Esophagus muscularis mucosa (tissue), 4 donors: ENCODE measurements around the gene GATA3. TPM values are rescaled to one million over a fixed set of nuclear protein-coding genes. Genes with fewer than 3 reads are reported as not detected.

ENCODE experiments used
- DNase-seq: peaks from one replicate; pipeline ENCODE4 v3.0.0-alpha.2; 2017; ENCODE audit errors: extremely low spot score
- H3K27ac ChIP-seq, 4 donors: fragments of 200-600 bp; sonication (generic); replicated peaks in 1 of 4; 1 replicate in 3 of 4; 2 replicates in 1 of 4; pipeline ENCODE4 v1.5.1; 2016 to 2019; ENCODE audit warnings: mild to moderate bottlenecking in 1 of 4
- H3K27me3 ChIP-seq, 4 donors: fragments of 200-600 bp; sonication (generic); one replicate each; pipeline versions ENCODE4 v1.5.1 to v1.6.0; 2016 to 2019
- H3K36me3 ChIP-seq, 4 donors: fragments of 200-600 bp; sonication (generic); one replicate each; pipeline ENCODE4 v1.5.1; 2016 to 2019
- H3K4me1 ChIP-seq, 4 donors: fragments of 200-600 bp; sonication (generic); one replicate each; pipeline ENCODE4 v1.5.1; 2016 to 2019
- H3K4me3 ChIP-seq, 4 donors: fragments of 200-600 bp; sonication (generic); 1 replicate in 2 of 4; 2 replicates in 2 of 4; pipeline ENCODE4 v1.5.1; 2016 to 2019; ENCODE audit warnings: mild to moderate bottlenecking in 4 of 4, moderate library complexity in 1 of 4
- H3K9me3 ChIP-seq, 4 donors: fragments of 200-600 bp; sonication (generic); 1 replicate in 3 of 4; 2 replicates in 1 of 4; pipeline ENCODE4 v1.5.1; 2016 to 2019
- EP300 ChIP-seq: sonication (generic); formaldehyde crosslinking; IDR thresholded peaks from one replicate; pipeline ENCODE4 v1.6.1; 2017; ENCODE audit warnings: antibody characterized with exemption
- POLR2A ChIP-seq: fragments of 450-650 bp; IDR thresholded peaks from one replicate; pipeline ENCODE4 v1.6.1; 2017; ENCODE audit warnings: antibody characterized with exemption, moderate library complexity, mild to moderate bottlenecking, low read depth
- POLR2AphosphoS5 ChIP-seq, 2 donors: sonication (generic); formaldehyde crosslinking; IDR thresholded peaks; one replicate each; pipeline ENCODE4 v1.6.1; 2017; ENCODE audit warnings: antibody characterized with exemption in 2 of 2
- WGBS: methylation state at CpG from one replicate; pipeline ENCODE4 v1.1.5; 2018; 5-methylcytosine and 5-hydroxymethylcytosine counted together
- intact Hi-C: fragments of 100-400 bp; cut with DNase I; formaldehyde crosslinking; loops from one replicate; pipeline ENCODE4 v1.15.1; 2023
- total RNA-seq, 4 donors: library from RNA; depleted of rRNA; stranded (reverse); fragments of >200 nt; gene quantifications; one replicate each; pipeline versions ENCODE4 v1.1.0 to v1.2.1, GENCODE V29; 2016
- TF ChIP-seq, protein P1 (sequence below), 3 experiments: fragments of 200-600 bp in 2 of 3; fragments of 450-650 bp in 1 of 3; sonication (generic) in 2 of 3; IDR thresholded peaks; one replicate each; pipeline ENCODE4 v1.5.1; 2017 to 2019; ENCODE audit warnings: antibody characterized with exemption in 3 of 3, mild to moderate bottlenecking in 2 of 3, moderate library complexity in 1 of 3

Gene GATA3
- total RNA-seq, 4 donors from 2014 or later: 0.19 to 0.46 (median 0.33) TPM; not detected in 1

- no peak for TF ChIP-seq POLR2AphosphoS5 (IDR thresholded peaks at IDR 0.05)
- no peak for TF ChIP-seq POLR2A
- no peak for TF ChIP-seq EP300
- TF ChIP-seq, protein P1, sequence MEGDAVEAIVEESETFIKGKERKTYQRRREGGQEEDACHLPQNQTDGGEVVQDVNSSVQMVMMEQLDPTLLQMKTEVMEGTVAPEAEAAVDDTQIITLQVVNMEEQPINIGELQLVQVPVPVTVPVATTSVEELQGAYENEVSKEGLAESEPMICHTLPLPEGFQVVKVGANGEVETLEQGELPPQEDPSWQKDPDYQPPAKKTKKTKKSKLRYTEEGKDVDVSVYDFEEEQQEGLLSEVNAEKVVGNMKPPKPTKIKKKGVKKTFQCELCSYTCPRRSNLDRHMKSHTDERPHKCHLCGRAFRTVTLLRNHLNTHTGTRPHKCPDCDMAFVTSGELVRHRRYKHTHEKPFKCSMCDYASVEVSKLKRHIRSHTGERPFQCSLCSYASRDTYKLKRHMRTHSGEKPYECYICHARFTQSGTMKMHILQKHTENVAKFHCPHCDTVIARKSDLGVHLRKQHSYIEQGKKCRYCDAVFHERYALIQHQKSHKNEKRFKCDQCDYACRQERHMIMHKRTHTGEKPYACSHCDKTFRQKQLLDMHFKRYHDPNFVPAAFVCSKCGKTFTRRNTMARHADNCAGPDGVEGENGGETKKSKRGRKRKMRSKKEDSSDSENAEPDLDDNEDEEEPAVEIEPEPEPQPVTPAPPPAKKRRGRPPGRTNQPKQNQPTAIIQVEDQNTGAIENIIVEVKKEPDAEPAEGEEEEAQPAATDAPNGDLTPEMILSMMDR (IDR thresholded peaks at IDR 0.05): no peak
- H3K9me3 ChIP-seq: no peaks in the 10 kb centered on the region
- peaks cover 0 to 96% (median 28%) of the 10 kb centered on the region in 4 donors for H3K27me3 ChIP-seq
- H3K36me3 ChIP-seq: no peaks in the 10 kb centered on the region
- no peak overlapping the region for H3K4me3 ChIP-seq
- WGBS: 26% methylated on average over 15 of the region's 15 CpGs
- no peak for DNase-seq
- intact Hi-C loops: no loop called here
- H3K4me1 ChIP-seq: peaks cover 1 to 25% (median 13%) of the 10 kb centered on the region in 4 donors
- H3K27ac ChIP-seq: no peak overlapping the region
Measured at GRCh38 chr10:8060010-8060703, 5.7 kb downstream of the GATA3 start.

DNA sequence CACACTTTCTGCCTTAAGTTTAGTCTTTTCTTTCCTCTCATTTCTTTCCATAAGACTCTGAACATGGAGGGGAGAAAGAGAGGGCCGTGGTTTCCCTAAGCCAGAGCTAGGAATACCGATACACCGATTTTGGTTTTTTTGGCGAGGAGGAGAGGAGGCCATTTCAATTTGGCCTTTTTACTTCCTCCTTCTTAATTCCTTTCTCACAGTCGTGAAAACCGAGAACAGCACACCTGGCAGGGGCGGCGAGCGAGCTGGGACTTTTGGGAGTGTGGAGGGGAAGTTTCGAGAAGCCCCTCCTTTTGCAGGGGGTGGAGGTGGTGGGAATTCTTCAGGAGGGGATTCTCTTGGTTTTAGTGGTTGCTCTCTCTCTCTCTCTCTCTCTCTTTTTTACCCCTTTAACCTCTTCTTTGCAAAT lies 6.2 kb downstream of the GATA3 start:
- H3K36me3 ChIP-seq: no peaks in the 10 kb centered on the region
- 40% methylated on average over 10 of the region's 10 CpGs for WGBS
- no peak for DNase-seq
- peaks cover 0 to 19% (median 8%) of the 10 kb centered on the region in 4 donors for H3K4me1 ChIP-seq
- H3K4me3 ChIP-seq: no peak overlapping the region
- H3K27me3 ChIP-seq: peaks cover 0 to 93% (median 23%) of the 10 kb centered on the region in 4 donors
- H3K9me3 ChIP-seq: no peaks in the 10 kb centered on the region
- TF ChIP-seq, protein P1 (IDR thresholded peaks at IDR 0.05): no peak
- no peak for TF ChIP-seq POLR2AphosphoS5 (IDR thresholded peaks at IDR 0.05)
- no peak for TF ChIP-seq POLR2A
- TF ChIP-seq EP300: no peak
- H3K27ac ChIP-seq: no peak overlapping the region
- intact Hi-C loops: no loop called here

DNA sequence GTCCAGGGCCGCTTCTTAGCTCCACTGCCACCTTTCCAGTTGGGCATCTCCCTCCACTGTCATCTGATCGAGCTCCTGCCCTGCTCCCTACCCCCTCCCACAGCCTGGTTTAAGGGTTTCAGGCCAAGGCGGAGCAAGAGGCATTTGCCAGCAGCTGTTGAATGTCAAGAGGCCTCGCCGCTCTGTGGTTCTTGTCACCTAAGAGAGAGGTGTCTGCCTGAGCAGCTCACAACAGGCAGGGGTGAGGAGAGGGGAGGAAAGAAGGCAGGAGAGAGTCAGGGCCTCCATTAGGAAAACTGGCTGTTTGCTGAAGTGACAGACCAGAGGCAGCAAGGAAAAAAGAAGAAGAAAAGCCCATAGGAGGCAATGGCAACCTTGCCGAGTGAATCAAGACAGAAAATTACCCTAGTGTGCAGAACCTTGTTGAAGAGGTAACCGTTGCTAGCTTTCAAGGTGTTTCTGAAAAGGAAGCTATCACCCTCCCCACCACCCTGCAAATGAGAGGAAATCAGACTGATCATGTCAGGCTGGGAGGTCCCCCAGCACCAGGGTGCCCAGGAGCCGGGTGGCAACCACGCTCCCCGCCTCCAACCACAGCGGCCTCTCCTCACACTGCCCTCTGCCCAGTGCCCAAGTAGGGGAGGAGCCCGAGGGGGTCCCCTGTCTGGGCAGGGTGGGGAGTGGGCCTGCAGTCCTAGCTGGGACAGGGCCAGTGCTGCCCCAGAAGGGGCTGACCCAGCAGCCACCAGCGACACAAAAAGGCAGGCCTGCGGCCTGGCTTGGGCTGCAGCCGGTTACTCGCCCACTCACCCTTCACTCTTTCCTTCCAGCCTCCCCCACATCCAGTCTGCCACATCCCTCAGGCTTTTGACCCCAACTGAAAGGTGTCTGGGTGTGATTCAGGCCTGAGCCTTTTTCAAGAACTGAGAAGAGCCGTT lies 7.1 kb downstream of the GATA3 start:
- no peaks in the 10 kb centered on the region for H3K9me3 ChIP-seq
- intact Hi-C loops: no loop called here
- TF ChIP-seq POLR2A (no peak), EP300 (no peak), POLR2AphosphoS5 (IDR thresholded peaks at IDR 0.05) (no peak)
- TF ChIP-seq, protein P1 (IDR thresholded peaks at IDR 0.05): no peak
- H3K4me1 ChIP-seq: peaks cover 0 to 14% (median 4%) of the 10 kb centered on the region in 4 donors
- H3K36me3 ChIP-seq: no peaks in the 10 kb centered on the region
- no peak for DNase-seq
- H3K27me3 ChIP-seq: peaks cover 0 to 88% (median 17%) of the 10 kb centered on the region in 4 donors
- H3K4me3 ChIP-seq: no peak overlapping the region
- no peak overlapping the region for H3K27ac ChIP-seq
- WGBS: 58% methylated on average over 16 of the region's 17 CpGs

DNA sequence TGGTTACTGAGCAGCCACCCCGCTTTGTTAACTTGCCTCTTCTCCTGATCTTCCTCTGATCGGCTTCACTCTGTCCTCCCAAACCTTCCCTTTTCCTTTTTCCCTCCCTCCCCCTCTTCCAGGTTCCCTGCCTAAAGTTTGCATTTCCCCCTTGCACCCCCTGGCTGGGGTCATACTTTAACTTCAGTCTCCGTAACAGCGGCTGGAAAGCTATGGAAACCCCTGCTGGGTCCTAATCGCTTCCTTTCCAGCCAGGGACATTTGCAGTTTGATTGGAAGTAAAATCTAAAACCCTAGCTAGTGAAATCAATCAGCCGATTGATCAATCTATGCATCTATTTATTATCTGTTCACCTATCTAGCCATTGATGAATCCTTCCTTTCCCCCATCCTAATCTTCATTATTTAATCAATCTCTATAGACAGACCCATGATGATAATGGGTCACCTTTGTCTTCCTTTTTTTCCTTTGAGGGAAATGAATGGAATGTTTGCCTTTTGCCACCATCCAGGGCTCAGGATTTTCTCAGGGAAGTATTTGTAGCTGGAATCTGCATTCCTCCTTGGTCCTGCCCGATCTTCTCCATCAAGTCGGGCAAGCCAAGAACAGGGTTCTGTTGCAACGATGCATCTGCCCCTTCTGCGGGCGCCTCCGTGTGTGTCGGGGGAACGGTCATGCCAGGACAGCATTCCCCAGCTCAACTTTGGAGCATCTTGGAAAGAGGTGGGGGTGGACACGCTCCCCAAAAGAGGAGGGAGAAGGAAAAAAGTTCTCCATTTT lies 8.8 kb downstream of the GATA3 start:
- Histone ChIP-seq H3K27ac (no peak overlapping the region), H3K9me3 (no peaks in the 10 kb centered on the region), H3K27me3 (peaks cover 0 to 74% (median 14%) of the 10 kb centered on the region in 4 donors), H3K36me3 (no peaks in the 10 kb centered on the region), H3K4me1 (peaks cover 0 to 14% (median 4%) of the 10 kb centered on the region in 4 donors), H3K4me3 (no peak overlapping the region)
- intact Hi-C loops: no loop called here
- no peak for DNase-seq
- no peak for TF ChIP-seq EP300
- no peak for TF ChIP-seq POLR2AphosphoS5 (IDR thresholded peaks at IDR 0.05)
- no peak for TF ChIP-seq POLR2A
- TF ChIP-seq, protein P1 (IDR thresholded peaks at IDR 0.05): no peak
- WGBS: 62% methylated on average over 15 of the region's 15 CpGs
